Pons (tissue), 1 donor: ENCODE measurements around the gene MASP1.
A peak's percentile ranks its signal among the peaks of the same experiment; 100 is the strongest.
"Not testable (repeated sequence)": the region's sequence is repeated elsewhere in the genome, so short reads cannot be mapped to it uniquely, and the experiment has no call there.

Source experiments
- DNase-seq: peaks from one replicate; pipeline ENCODE4 v3.0.0-alpha.2; 2016; ENCODE audit warnings: low spot score

Gene MASP1

GRCh38 chr3:187227658-187228258 is 63.8 kb downstream of the MASP1 start:
- DNase-seq = no peak

- no peak for DNase-seq
Measured at GRCh38 chr3:187223799-187224198, 67.7 kb downstream of the MASP1 start.

DNA sequence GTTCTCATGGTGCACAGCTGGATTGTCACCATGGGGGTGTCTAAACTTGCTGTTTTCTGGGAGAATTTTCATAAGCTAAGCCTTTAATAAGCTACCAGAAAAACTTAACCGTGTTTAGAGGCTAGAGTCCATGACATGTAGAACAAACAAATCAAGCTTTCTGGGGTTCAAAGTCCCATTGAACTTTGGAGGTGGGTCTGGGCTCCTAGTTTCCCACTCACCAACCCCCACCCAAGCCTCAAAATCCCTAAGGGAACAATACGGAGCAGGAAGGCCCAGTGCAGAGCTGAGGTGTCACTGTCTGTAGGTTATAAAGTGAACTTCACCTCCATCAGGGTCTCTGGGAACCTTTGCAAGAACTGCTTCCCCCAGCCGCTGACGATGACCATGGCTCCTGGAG is 68.7 kb downstream of the MASP1 start:
- no peak for DNase-seq

DNA sequence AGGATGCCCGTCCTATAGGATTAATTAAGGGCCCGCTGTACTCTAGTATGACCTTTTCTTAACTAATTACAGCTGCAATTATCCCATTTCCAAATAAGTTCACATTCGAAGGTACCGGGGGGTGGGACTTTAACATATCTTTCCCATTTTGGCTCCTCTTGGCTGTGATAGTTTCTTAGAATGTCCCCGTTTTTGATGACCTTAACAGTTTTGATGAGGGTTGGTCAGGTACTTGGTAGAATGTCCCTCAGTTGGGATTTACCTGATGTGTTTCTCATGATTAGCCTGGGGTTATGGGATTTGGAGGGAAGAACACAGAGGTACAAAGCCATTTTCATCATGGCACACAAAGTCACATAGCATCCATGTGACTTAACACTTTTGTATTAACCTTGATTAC is 76.1 kb downstream of the MASP1 start:
- DNase-seq = no peak

DNA sequence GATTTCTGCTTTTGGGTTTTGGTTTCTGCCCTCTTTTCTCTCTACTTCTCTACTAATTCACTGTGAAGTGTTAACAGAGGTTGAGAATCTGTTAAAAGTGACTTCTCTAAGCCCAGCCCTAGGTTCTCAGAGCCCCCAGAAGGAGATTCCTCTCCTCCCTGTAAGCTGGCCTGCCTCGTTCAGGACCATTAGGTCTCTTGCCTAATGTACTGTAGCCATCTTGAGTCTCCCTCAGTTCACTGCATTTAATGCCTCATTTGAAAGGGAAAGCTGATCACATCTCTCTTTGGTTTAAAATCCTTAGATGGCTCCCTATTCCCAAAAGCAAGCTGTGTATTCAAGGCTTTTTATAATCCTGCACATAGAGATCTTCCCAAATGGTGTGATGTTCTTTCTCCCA is 77.9 kb downstream of the MASP1 start:
- DNase-seq = no peak

- DNase-seq = peak; percentile 25
Measured at GRCh38 chr3:187212705-187213104, 78.8 kb downstream of the MASP1 start.

GRCh38 chr3:187212196-187212545 is 79.4 kb downstream of the MASP1 start:
- no peak for DNase-seq

DNA sequence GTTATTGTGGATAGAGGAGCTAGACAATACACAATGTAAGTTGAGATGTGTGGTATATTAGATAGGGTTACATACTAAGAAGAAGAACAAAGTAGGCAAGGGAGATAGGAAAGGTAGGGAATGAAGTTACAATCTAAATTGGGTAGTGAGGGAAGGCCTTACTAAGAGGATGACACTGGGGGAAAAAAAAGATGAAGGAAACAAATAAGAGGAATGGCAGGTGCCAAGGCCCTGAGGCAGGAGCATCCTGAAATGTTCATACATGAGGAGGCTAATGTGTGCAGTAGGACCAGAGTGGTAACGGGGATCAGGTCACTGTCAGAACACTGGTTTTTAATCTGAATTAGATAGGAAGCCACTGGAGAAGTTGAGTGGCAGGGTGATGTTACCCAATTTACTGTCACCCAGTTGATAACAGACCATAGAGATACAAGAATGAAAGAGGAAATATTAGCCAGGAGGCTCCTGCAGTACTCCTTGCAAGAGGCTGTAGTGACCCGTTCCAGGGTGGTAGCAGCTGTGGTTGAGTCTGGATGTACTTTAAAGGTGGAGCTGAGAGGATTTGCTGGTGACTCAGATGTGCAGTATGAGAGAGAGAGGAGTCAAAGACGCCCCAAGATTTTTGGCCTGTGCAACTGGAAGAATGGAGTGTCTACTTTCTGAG is 79.9 kb downstream of the MASP1 start:
- no peak for DNase-seq

DNA sequence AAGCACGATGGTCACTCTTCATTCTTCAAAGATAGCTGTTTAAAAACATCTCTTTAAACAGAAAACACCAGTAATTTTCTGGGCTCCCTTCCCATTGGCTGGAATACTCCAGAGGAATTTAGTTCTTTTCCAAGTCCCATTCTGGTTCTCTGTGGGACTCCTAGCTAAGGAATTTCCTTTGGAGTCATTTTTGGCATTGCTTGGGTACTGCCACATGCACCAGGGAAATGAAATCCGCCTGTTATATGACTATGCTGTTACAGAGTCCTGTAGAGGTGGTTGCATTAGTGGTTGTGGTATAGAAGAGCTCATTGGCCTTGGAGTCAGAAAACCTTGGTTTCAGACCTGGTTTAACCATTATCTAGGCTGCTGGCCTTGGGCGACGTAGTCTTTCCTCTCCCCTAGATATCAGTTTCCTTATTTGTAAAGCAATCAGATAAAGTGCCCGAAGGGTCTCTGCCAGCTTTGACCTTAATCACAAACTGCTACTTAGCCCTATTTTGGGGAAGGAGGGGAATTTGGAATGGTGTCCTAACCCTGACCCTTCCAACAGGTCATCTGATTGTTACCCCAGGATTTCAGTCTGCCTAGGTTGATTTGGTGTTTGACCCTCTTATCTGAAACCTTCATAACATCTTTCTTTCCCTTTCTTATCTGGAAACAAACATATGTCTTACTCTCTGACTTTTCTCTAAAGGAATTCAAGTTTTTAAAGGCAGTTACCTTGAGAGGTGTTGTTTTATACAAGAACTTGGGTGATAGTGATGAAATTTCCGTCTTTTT is 80.8 kb downstream of the MASP1 start:
- DNase-seq = peak; percentile 61

DNA sequence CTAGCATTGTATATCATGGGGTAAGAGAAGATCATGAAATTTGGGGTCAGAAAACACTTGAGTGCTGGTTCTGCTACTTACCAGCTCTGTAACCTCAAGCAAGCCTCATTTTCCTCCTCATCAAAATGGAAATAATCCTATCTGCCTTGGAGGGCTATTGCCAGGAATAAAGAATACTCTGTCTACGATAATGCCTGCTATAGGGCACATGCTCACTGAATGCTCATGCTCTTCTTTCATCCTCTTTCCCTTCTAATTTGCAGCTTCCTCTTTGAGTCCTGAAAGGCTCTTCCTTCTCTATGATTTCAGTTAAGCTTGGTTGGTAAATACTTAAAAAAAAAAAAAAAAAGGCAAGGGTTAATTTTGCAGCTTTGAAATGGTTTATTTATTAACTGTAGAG is 81.4 kb downstream of the MASP1 start:
- no peak for DNase-seq

DNA sequence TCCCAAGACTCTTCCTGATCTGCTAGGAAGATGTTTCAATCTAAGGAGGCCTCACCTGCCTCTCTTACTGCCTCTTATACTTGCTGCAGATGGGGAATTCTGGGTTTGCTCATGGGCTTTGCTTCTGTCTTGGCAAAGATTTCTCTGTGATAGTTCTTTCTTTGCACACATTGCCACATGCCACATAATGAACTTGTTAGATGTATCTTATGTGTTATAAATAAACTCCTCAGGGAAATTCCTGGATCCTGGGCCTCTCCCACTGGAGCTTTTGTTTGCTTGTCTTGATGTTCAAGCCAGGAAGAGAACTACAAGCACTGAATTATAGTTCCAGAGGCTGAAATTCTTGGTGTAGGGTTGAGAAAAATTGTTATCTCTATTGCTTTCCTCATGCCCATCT is 82.0 kb downstream of the MASP1 start:
- DNase-seq = no peak

- no peak for DNase-seq
Measured at GRCh38 chr3:187208159-187208558, 83.4 kb downstream of the MASP1 start.

DNA sequence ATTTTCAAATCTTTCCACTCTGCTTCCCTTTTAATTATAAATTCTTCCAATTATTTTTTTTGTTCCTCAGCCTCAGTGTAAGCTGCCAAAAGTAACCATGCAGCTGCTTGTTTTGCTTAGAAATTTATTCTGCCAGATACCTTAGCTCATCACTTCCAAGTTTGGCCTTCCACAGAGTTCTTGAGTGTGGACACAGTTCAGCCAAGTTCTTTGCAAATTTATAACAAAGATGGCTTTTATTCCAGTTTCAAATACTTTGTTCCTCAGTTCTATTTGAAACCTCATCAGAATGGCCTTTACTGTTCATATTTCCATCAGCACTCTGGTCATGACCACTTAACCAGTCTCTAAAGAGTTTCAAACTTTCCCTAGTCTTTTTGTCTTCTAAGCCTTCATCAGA is 83.9 kb downstream of the MASP1 start:
- peak; percentile 31 for DNase-seq

DNA sequence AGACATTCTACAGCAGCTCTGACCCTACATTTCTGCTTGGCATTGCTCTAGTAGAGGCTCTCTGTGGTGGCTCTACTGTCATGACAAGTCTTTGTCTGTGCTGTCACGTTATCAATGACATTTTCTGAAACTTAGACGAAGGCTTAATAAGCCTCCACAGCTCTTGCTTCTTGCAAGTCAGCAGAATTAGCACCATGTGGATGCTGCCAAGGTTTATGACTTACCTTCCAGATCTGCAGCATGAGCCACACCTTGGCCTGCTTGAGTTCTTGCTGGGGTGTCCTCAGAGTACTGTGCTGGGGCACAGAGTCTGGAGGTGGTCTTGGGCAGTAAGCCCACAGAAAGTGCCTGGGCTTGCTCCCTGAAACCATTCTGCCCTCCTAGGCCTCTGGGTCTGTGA is 84.5 kb downstream of the MASP1 start:
- no peak for DNase-seq

- no peak for DNase-seq
Measured at GRCh38 chr3:187205683-187206082, 85.9 kb downstream of the MASP1 start.

GRCh38 chr3:187199463-187200050 is 92.0 kb downstream of the MASP1 start:
- DNase-seq = not testable (repeated sequence)

DNA sequence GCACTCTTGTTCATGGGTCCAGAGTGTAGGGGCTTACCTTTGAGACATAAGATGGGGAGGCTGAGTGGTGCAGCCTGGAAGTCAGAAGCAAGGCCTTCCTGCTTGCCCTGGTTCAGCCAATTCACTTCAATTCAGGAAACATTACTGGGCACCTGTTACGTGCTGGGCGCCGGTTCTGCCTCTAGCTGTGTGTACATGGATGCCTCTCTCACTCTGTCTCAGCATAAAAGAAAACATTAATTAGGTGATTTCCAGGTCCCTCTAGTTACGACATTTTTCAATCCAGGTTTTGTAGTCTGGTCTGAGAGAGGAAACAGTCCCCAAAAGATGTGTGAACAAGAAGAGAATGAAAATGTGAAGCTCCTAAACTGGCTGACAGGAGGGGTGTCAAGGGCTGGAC is 93.0 kb downstream of the MASP1 start:
- DNase-seq = no peak

- no peak for DNase-seq
Measured at GRCh38 chr3:187197335-187197649, 94.2 kb downstream of the MASP1 start, which contains the start of gene RTP1. Gene RTP1, plus strand, starts transcription at chr3:187197486. Its CDS starts 30 bp downstream, at chr3:187197516.

- DNase-seq = no peak
Measured at GRCh38 chr3:187196573-187197334, 94.8 kb downstream of the MASP1 start.

GRCh38 chr3:187193181-187193580 is 98.4 kb downstream of the MASP1 start:
- DNase-seq = no peak

DNA sequence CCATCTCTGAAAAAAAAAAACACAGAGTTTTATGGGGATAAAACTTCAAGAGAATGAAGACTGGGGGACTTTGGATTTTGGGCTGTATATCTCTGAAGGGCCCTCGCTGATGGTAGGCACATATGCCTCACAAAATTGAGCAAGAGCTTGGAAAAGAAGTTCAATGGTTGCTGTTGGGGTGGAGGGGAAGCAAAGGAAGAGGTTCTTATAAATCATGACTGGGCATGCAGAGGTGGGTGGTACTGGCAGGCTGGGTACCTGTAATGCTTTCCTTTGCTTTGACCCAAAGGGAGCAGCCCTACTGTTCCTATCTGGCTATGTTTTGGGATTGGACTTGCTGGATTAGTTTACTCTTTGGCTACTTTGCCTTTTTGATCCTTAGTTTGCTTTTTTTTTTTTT is 100.3 kb downstream of the MASP1 start:
- no peak for DNase-seq

DNA sequence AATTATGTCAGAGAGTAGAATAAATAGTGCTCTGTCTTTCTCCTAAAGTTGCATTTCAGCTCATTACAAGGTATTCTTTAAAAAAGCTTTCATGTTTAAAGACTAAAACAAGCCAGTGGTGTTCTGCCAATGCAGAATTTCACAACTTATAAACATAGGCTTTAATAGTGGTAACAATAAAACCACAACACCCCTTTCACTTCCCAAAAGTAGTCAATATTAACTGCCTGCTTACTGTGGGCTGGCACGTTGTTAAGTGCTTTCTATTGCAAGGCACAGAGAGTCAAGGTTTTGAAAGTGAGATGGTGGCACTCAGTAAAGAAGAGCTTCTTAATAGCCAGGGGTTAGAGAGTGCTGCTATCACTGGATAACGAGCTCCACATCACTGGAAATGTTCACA is 102.6 kb downstream of the MASP1 start:
- DNase-seq = no peak
